ENCODE results near the gene FBXW7.

FBXW7 gene

GRCh38 chr4:152283801-152284470, 252.0 kb downstream of the FBXW7 start:
- DNase-seq (ENCODE audit: low spot score), result no peak

- peak; percentile 20 for DNase-seq (ENCODE audit: low spot score)
These were observed 254.1 kb downstream of the FBXW7 start for GRCh38 chr4:152281822-152282221.

GRCh38 chr4:152281211-152281610, 254.7 kb downstream of the FBXW7 start:
- DNase-seq (ENCODE audit: low spot score), result no peak

- no peak for DNase-seq (ENCODE audit: low spot score)
These were observed 256.7 kb downstream of the FBXW7 start for GRCh38 chr4:152279234-152279566.

- DNase-seq (ENCODE audit: low spot score), result no peak
These were observed 257.2 kb downstream of the FBXW7 start for GRCh38 chr4:152278505-152279233.

GRCh38 chr4:152278172-152278504, 257.8 kb downstream of the FBXW7 start:
- DNase-seq (ENCODE audit: low spot score), result no peak

- DNase-seq (ENCODE audit: low spot score), result no peak
These were observed 258.6 kb downstream of the FBXW7 start for GRCh38 chr4:152277333-152277732.

GRCh38 chr4:152273343-152273742, 262.5 kb downstream of the FBXW7 start:
- DNase-seq (ENCODE audit: low spot score), result no peak
